HepG2 (cell line): ENCODE data around the gene MFSD2B. TPM values are rescaled to one million over a fixed set of nuclear protein-coding genes. Genes with fewer than 3 reads are reported as not detected.
A peak's percentile ranks its signal among the peaks of the same experiment; 100 is the strongest.

Source experiments
- CEBPB ChIP-seq: IDR thresholded peaks from 2 replicates; pipeline ENCODE4 v1.6.1; 2011; ENCODE audit warnings: low read depth, low read length, improper control_type of control experiment, borderline replicate concordance
- ERF ChIP-seq: IDR thresholded peaks from 2 replicates; pipeline ENCODE4 v1.6.1; 2018; ENCODE audit warnings: missing biosample characterization, missing genetic modification reagents
- GATAD1 ChIP-seq: IDR thresholded peaks from 2 replicates; pipeline ENCODE4 v1.6.1; 2016; ENCODE audit warnings: missing genetic modification reagents, missing compliant biosample characterization
- HMG20A ChIP-seq: IDR thresholded peaks from 2 replicates; pipeline ENCODE4 v1.6.1; 2016; ENCODE audit warnings: borderline replicate concordance
- NFE2L2 ChIP-seq: fragments of 150-350 bp; IDR thresholded peaks from 2 replicates; pipeline ENCODE4 v1.6.1; 2014; ENCODE audit warnings: low read length
- PAXIP1 ChIP-seq: sonication (generic); formaldehyde crosslinking; conservative IDR thresholded peaks from 2 replicates; pipeline ENCODE4 v1.4.0; 2020; ENCODE audit warnings: mild to moderate bottlenecking, missing genetic modification reagents, moderate library complexity
- RARA ChIP-seq: IDR thresholded peaks from 2 replicates; pipeline ENCODE4 v1.6.1; 2016; ENCODE audit warnings: missing genetic modification reagents, missing compliant biosample characterization
- SAP130 ChIP-seq: IDR thresholded peaks from 2 replicates; pipeline ENCODE4 v1.6.1; 2016; ENCODE audit warnings: low read depth
- SOX13 ChIP-seq, 3 experiments: fragments of 450-650 bp in 1 of 3; sonication (generic) in 1 of 3; formaldehyde crosslinking in 1 of 3; IDR thresholded peaks in 2 of 3; conservative IDR thresholded peaks in 1 of 3; 2 replicates each; pipeline versions ENCODE4 v1.5.0 to v1.6.1; 2016 to 2020; ENCODE audit warnings: antibody characterized with exemption in 1 of 3, mild to moderate bottlenecking in 1 of 3, missing compliant biosample characterization in 1 of 3, missing genetic modification reagents in 1 of 3, moderate library complexity in 1 of 3
- ZNF331 ChIP-seq: sonication (generic); formaldehyde crosslinking; IDR thresholded peaks from 2 replicates; pipeline ENCODE4 v1.4.0; 2020; ENCODE audit warnings: missing genetic modification reagents
- ZNF574 ChIP-seq: sonication (generic); formaldehyde crosslinking; IDR thresholded peaks from 2 replicates; pipeline ENCODE4 v1.4.0; 2020; ENCODE audit warnings: missing genetic modification reagents
- polyA plus RNA-seq, 8 experiments: library from polyadenylated mRNA; depleted of rRNA in 3 of 8; stranded (reverse) in 7 of 8; unstranded in 1 of 8; fragments of >200 nt; fragmentation: Illumina TruSeq in 4 of 8; extraction: Trizol in 4 of 8; gene quantifications; 2 replicates each; pipeline versions ENCODE4 v1.2.1 to v1.2.3, GENCODE V29; 2011 to 2016; ENCODE audit warnings: low read depth in 4 of 8, missing spikeins in 1 of 8, mixed read lengths in 1 of 8; ENCODE audit not compliant: insufficient read depth in 1 of 8
- total RNA-seq, 5 experiments: library from RNA; depleted of rRNA; stranded (reverse); fragments of >200 nt; fragmentation: Illumina TruSeq; extraction: Trizol; gene quantifications; 2 replicates each; pipeline ENCODE4 v1.2.3, GENCODE V29; 2016; ENCODE audit warnings: low read depth in 1 of 5
- TF ChIP-seq, protein P1 (sequence below): sonication (generic); formaldehyde crosslinking; IDR thresholded peaks from 2 replicates; pipeline ENCODE4 v1.4.0; 2020; ENCODE audit warnings: missing genetic modification reagents
- TF ChIP-seq, protein P2 (sequence below): IDR thresholded peaks from 2 replicates; pipeline ENCODE4 v1.6.1; 2018; ENCODE audit warnings: missing genetic modification reagents
- TF ChIP-seq, protein P3 (sequence below): IDR thresholded peaks from 2 replicates; pipeline ENCODE4 v1.4.0; 2020; ENCODE audit warnings: mild to moderate bottlenecking, missing genetic modification reagents

The MFSD2B gene
- total and polyA plus RNA-seq, 2 of the 13 experiments (the other 11 are each of a cell fraction or from before 2014, with no cell fraction given): 0.21 to 0.93 TPM

DNA sequence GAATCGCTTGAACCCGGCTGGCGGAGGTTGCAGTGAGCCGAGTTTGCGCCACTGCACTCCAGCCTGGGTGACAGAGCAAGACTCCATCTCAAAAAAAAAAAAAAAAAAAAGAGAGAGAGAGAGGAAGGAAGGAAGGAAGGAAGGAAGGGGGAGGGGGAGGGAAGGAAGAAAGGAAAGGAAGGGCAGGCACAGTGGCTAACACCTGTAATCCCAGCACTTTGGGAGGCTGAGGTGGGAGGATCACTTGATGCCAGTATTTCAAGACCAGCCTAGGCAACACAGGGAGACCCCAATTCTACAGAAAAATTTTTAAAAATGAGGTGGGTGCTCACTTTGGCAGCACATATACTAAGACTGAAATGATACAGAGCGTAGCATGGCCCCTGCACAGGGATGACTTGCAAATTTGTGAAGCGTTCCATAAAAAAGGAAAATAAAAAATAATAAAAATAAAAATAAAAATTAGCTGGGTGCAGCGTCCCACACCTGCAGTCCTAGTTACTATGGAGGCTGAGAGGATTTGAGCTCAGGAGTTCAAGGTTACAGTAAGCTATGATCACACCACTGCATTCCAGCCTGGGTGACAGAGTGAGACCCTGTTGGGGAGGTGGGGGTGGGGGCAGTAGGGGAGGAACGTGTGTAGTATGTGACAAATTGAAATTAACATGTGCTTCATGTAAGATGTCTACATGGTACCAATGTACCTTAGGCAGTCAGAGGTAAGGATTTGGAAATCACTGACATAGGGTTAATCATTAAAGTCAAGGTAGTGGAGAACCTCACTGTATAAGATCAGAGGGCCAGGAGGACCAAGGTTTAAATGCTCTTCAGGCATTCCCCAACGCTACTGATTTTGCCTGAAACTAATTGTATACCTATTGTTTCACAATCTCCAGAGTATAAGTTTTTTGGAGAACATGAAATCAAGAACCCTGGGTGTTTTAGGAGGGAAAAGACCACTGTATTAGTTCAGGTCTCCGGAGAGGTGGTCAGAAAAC is 35.9 kb downstream of the MFSD2B start (continued):
- TF ChIP-seq, protein P1, sequence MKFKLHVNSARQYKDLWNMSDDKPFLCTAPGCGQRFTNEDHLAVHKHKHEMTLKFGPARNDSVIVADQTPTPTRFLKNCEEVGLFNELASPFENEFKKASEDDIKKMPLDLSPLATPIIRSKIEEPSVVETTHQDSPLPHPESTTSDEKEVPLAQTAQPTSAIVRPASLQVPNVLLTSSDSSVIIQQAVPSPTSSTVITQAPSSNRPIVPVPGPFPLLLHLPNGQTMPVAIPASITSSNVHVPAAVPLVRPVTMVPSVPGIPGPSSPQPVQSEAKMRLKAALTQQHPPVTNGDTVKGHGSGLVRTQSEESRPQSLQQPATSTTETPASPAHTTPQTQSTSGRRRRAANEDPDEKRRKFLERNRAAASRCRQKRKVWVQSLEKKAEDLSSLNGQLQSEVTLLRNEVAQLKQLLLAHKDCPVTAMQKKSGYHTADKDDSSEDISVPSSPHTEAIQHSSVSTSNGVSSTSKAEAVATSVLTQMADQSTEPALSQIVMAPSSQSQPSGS (CRISPR knock-in tag): 0 out of 2 replicates have a peak, but pooled peaks have one; percentile 33
- TF ChIP-seq HMG20A (CRISPR knock-in tag): peak; percentile 45; the same call in 1 of the 2 replicates
- peak; percentile 55; the same call in 1 of the 2 replicates for TF ChIP-seq CEBPB
- TF ChIP-seq, protein P2, sequence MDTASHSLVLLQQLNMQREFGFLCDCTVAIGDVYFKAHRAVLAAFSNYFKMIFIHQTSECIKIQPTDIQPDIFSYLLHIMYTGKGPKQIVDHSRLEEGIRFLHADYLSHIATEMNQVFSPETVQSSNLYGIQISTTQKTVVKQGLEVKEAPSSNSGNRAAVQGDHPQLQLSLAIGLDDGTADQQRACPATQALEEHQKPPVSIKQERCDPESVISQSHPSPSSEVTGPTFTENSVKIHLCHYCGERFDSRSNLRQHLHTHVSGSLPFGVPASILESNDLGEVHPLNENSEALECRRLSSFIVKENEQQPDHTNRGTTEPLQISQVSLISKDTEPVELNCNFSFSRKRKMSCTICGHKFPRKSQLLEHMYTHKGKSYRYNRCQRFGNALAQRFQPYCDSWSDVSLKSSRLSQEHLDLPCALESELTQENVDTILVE (CRISPR knock-in tag): peak; percentile 71; the same call in 1 of the 2 replicates
- TF ChIP-seq ZNF574 (CRISPR knock-in tag): no peak
- TF ChIP-seq RARA (CRISPR knock-in tag): peak; percentile 72
- peak; percentile 84 for TF ChIP-seq SAP130 (CRISPR knock-in tag)
- peak; percentile 77 for TF ChIP-seq PAXIP1 (CRISPR knock-in tag)
- TF ChIP-seq, protein P3, sequence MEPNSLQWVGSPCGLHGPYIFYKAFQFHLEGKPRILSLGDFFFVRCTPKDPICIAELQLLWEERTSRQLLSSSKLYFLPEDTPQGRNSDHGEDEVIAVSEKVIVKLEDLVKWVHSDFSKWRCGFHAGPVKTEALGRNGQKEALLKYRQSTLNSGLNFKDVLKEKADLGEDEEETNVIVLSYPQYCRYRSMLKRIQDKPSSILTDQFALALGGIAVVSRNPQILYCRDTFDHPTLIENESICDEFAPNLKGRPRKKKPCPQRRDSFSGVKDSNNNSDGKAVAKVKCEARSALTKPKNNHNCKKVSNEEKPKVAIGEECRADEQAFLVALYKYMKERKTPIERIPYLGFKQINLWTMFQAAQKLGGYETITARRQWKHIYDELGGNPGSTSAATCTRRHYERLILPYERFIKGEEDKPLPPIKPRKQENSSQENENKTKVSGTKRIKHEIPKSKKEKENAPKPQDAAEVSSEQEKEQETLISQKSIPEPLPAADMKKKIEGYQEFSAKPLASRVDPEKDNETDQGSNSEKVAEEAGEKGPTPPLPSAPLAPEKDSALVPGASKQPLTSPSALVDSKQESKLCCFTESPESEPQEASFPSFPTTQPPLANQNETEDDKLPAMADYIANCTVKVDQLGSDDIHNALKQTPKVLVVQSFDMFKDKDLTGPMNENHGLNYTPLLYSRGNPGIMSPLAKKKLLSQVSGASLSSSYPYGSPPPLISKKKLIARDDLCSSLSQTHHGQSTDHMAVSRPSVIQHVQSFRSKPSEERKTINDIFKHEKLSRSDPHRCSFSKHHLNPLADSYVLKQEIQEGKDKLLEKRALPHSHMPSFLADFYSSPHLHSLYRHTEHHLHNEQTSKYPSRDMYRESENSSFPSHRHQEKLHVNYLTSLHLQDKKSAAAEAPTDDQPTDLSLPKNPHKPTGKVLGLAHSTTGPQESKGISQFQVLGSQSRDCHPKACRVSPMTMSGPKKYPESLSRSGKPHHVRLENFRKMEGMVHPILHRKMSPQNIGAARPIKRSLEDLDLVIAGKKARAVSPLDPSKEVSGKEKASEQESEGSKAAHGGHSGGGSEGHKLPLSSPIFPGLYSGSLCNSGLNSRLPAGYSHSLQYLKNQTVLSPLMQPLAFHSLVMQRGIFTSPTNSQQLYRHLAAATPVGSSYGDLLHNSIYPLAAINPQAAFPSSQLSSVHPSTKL (CRISPR knock-in tag): peak; percentile 50
- no peak for TF ChIP-seq SOX13 (IDR thresholded peaks at IDR 0.05)
- TF ChIP-seq SOX13 (CRISPR knock-in tag; conservative IDR thresholded peaks at IDR 0.05 in 1 of 2, IDR thresholded peaks at IDR 0.05 in 1 of 2): peak in 1 of 2 experiments; percentile 45; a peak in 1 of 4 replicates
- TF ChIP-seq GATAD1 (CRISPR knock-in tag): peak; percentile 53; the same call in 1 of the 2 replicates
- TF ChIP-seq ERF: 0 out of 2 replicates have a peak, but pooled peaks have one; percentile 19
- TF ChIP-seq ZNF331 (CRISPR knock-in tag): peak; percentile 55; the same call in 1 of the 2 replicates
- peak; percentile 90 for TF ChIP-seq NFE2L2
